Kidney tubule cell (primary cell): Measurements from ENCODE around the gene SOWAHC.
"Not testable (repeated sequence)": the region's sequence is repeated elsewhere in the genome, so short reads cannot be mapped to it uniquely, and the experiment has no call there.

Source experiments
- DNase-seq: peaks from one replicate; pipeline ENCODE4 v3.0.0-alpha.2; 2018; ENCODE audit warnings: low spot score

SOWAHC gene

GRCh38 chr2:109615637-109616144 lies 1.5 kb downstream of the SOWAHC start:
- no peak for DNase-seq

GRCh38 chr2:109616184-109616583 lies 2.0 kb downstream of the SOWAHC start:
- peak; percentile 43 for DNase-seq

DNA sequence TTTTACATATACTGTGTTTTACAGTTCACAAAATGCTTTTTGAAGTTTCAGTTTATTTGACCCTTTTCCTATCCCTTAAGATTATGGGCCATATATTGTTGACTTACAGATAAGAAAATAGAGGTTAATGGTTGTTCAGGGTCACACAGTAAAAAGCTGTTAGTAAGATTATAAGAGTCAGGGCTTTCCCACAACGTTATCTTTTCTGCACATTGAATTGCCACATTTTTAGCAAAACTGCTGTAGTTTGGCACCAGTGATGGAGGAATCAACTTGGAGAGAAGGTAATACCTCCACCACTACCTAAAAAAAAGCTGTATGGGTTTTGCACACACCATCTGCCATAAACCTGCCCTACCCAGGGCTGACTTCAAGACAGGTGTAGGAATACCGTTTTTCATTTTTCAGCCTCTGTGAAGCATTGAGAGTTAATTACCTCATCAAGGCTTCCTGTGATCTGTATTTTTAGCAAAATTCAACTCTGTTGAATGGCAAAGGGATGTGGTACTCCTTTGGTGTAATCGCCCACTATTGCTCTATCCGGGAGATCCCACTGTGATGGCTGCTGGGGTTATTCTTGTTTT lies 5.0 kb downstream of the SOWAHC start:
- no peak for DNase-seq

DNA sequence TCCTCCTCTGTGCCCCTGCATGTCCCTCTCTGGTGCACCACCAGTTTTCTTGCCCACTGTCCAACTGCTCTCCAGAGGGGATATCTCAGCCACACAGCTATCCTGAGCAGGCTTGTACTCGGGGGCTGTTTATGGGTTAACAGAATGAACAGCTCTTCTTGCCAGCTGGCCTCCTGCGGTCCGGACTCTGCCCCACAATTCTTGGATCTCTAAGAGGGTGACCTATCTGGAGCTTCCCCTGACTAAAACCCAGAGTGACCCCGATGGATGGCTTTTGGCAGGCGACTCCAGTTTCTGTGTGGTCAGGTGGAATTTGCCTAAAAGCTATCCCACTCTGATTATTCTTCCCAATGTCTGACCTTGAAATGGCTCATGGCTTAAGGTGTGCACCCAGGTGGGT lies 9.1 kb downstream of the SOWAHC start:
- no peak for DNase-seq

DNA sequence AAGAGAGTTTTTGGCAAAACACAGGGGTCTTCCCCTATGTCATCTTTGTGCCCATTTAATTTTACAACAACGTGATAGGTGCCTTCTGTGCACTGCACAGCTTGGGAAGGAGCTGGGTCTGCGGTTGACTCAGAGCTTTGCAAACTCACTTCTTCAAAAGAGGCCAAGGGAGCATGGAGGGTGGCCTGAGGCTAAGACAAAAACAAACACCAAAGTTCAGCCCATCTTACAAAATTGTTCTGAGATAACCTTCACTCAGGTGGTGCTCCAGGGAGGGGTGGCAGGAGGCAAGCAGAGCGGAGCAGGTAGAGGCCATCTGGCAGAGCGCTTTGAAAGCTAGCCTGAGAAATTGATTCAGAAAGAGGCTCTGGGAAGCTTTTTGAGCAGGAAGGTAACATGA lies 9.8 kb downstream of the SOWAHC start:
- no peak for DNase-seq

- DNase-seq = no peak
Observed at GRCh38 chr2:109624339-109624738, 10.2 kb downstream of the SOWAHC start.

DNA sequence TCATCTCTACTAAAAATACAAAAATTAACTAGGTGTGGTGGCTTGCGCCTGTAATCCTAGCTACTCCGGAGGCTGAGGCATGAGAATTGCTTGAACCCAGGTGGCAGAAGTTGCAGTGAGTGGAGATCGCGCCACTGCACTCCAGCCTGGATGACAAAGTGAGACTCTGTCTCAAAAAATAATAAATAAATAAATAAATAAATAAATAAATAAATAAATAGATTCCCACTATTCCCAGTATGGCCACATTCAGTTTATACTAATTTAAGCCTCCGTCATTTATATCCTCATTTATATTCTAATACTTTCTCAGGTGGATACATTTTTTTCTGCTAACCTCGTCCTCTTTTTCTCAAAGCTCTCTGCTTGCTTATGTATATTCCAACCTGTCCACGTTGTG lies 14.2 kb downstream of the SOWAHC start:
- DNase-seq = not testable (repeated sequence)

DNA sequence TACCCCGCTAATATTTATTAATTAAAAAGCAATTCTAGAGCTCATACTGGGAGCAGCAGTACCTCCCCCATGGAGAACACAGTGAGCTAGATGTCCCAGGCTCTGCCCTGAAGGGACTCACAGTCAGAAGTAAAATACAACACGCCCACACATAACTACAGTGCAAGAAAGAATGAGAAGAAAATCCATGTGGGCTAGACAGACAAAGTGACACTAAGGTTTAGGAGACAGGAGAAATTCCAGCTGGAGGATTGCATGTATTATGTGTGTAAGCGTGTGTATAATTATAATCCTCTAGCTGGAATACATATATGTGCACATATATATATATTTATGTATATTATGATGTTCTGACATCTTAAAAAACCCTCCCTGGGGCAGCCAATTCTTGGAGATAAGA lies 15.7 kb downstream of the SOWAHC start:
- DNase-seq = no peak

- no peak for DNase-seq
Observed at GRCh38 chr2:109630441-109631430, 16.6 kb downstream of the SOWAHC start.

DNA sequence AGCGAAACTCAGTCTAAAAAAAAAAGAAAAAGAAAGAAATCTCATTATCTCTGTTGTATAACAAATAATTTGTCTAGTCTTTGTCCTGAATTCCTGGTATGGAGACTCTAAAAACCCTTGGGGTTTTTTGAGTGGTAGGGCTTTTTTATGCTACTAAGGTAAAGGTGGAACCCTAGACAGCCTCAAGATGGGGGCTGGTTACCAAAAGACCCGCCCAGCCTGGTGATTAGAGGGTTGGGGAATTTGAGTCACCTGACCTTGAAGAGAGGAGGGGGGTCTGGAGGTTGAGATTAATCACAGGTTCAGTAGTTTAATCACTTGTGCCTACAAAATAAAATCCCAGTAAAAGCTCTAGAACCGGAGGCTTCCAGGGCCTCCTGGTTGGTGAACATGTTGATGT lies 17.6 kb downstream of the SOWAHC start:
- no peak for DNase-seq

- DNase-seq = no peak
Observed at GRCh38 chr2:109632158-109632789, 18.1 kb downstream of the SOWAHC start.

- no peak for DNase-seq
Observed at GRCh38 chr2:109633284-109633961, 19.3 kb downstream of the SOWAHC start.

- DNase-seq = no peak
Observed at GRCh38 chr2:109635426-109636304, 21.5 kb downstream of the SOWAHC start.

DNA sequence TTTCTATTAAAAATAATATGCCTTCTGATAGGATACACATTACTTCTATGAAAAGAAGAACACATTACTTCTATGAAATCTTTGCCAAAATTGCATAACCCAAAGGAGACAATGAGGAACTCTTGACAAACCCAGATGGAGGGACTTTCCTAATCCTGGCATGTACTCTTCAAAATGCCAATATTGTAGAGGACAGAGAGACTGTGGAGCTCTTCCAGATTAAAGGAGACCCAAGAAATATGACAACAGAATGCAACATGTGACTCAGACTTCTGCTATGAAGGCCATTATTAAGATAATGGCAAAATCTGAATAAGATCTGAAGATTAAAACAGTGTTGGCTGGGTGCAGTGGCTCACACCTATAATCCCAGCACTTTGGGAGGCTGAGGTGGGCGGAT lies 22.2 kb downstream of the SOWAHC start:
- no peak for DNase-seq

DNA sequence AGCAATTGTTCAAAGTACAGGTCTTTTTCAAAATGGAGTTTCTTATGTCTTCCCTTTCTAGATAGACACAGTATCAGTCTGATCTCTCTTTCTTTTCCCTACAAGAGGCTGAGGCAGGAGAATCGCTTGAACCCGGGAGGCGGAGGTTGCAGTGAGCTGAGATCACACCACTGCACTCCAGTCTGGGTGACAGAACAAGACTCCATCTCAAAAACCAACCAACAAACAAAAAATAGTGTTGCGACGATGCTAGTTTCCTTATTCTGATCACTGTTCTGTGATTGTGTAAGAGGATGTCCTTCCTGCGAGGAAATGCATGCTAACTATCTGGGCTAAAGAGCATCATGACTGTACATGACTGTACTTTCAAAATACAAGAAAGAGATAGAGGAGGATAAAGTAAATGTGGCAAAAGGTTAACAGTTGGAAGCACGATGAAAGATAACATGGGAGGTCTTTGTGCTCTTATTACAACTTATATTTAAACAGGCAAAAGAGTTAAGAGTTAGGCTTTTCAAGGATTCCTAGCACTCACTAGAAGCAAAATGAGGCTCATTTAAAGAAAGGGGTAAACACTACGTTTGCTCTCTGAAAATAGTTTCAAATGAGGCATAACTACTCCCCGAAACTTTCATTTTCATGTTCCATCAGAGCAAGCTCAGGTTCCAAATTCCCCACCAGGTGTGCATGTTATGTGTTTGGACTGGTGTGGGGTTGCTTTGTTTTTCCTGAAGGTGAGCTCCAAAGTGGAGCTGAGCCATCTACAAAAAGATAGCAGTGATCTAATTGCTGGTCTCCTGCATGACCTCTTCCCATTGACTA lies 23.8 kb downstream of the SOWAHC start:
- no peak for DNase-seq

GRCh38 chr2:109638795-109639194 lies 24.6 kb downstream of the SOWAHC start:
- no peak for DNase-seq

- DNase-seq = not testable (repeated sequence)
Observed at GRCh38 chr2:109640000-109640399, 25.8 kb downstream of the SOWAHC start.

- peak; percentile 19 for DNase-seq
Observed at GRCh38 chr2:109644571-109645275, 30.6 kb downstream of the SOWAHC start.

GRCh38 chr2:109645412-109646184 lies 31.4 kb downstream of the SOWAHC start:
- no peak for DNase-seq
